ENCODE measurements around the gene FXYD1.

DNA sequence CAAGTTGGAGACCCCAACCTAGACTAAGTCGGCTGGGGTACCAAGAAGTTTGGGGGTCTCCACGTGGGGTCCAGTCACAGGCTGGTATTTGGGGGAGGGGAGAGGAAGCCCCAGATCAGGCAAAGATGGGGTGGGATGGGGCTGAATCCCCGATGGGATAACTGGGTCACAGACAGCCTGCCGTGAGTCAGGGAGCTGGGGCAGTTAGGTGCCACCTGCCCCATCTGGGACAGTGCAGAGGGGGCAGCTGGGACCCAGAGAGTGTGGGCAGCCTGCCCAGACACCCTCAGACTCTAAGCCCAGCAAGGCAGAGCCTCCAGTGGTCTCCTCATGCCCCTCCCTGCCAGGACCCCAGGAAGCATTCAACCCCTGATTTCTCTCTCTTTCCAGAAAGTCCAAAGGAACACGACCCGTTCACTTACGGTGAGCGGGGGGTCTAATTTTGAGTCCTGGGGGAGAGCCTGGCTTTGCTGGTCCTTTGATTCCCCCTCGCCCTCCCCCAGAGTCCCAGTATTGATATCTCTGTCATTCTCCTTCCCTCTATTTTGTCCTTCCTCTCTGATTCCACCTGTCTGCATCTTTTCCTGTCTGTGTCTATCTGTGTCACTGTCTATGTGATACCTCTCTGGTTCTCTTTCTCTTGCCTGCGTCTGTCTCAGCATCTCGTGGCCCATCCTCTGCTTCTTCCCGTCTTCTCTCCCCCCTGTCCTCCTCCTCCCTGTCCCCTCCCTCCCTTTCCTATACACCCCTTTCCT is 1.8 kb downstream of the FXYD1 start:
- TF ChIP-seq POLR2A (IDR thresholded peaks at IDR 0.05; ENCODE audit: low read depth, low read length) (no peak), TAF1 (IDR thresholded peaks at IDR 0.05; ENCODE audit: borderline replicate concordance, low read depth, low read length) (no peak)

All from GM12892 (cell line).